HFFc6 (cell line): Measurements from ENCODE around the gene NXT1. TPM values are rescaled to one million over a fixed set of nuclear protein-coding genes. Genes with fewer than 3 reads are reported as not detected.
"Not testable (repeated sequence)": the region's sequence is repeated elsewhere in the genome, so short reads cannot be mapped to it uniquely, and the experiment has no call there.

Experiments
- DNase-seq: peaks from one replicate; pipeline ENCODE4 v3.0.0-alpha.2; 2018
- H3K27ac Mint-ChIP-seq: 2 replicates; pipeline ENCODE4 v1.8.0; 2020; ENCODE audit warnings: mild to moderate bottlenecking, mixed read lengths
- H3K27me3 Mint-ChIP-seq: 2 replicates; pipeline ENCODE4 v1.8.0; 2021; ENCODE audit warnings: mild to moderate bottlenecking, moderate library complexity, mixed read lengths; ENCODE audit not compliant: insufficient read depth
- H3K36me3 Mint-ChIP-seq: 2 replicates; pipeline ENCODE4 v1.8.0; 2021; ENCODE audit warnings: low read depth, mixed read lengths
- H3K4me1 Mint-ChIP-seq: 2 replicates; pipeline ENCODE4 v1.8.0; 2020; ENCODE audit warnings: low read depth, mixed read lengths
- H3K4me3 Mint-ChIP-seq: 2 replicates; pipeline ENCODE4 v1.8.0; 2020; ENCODE audit warnings: mild to moderate bottlenecking, moderate library complexity, mixed read lengths
- H3K9me3 Mint-ChIP-seq: 2 replicates; pipeline ENCODE4 v1.8.0; 2020; ENCODE audit warnings: mild to moderate bottlenecking, mixed read lengths
- total RNA-seq, 6 experiments: library from RNA; stranded (reverse); fragmentation: NEBNext Ultra II Directional; extraction: Animal tissue kit (Norgen Biotek cat#: 25700); gene quantifications; 2 replicates in 1 of 6; 3 replicates in 5 of 6; pipeline ENCODE4 v1.2.3, GENCODE V29; 2021
- TF ChIP-seq, protein P1 (sequence below): fragments of 200-600 bp; sonication (generic); IDR thresholded peaks from 2 replicates; pipeline ENCODE4 v1.5.0; 2021; ENCODE audit warnings: antibody characterized with exemption, mild to moderate bottlenecking

The NXT1 gene
- total RNA-seq, 6 experiments from 2014 or later = 14.6 to 19.1 (median 15.9) TPM

DNA sequence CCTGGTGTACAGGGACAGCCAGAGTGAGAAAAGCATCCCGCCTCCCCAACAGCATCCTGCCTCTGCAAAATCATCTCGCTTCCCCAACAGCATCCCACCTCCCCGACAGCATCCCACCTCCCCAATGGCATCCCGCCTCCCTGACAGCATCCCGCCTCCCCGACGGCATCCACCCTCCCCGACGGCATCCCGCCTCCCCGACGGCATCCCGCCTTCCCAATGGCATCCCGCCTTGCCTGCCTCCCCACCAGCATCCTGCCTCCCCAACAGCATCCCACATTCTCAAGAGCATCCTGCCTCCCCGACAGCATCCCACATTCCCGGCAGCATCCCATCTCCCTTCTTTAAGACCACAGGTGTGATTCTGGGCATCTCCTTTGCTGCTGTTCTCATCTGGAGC is 46.0 kb upstream of the NXT1 start:
- TF ChIP-seq, protein P1, sequence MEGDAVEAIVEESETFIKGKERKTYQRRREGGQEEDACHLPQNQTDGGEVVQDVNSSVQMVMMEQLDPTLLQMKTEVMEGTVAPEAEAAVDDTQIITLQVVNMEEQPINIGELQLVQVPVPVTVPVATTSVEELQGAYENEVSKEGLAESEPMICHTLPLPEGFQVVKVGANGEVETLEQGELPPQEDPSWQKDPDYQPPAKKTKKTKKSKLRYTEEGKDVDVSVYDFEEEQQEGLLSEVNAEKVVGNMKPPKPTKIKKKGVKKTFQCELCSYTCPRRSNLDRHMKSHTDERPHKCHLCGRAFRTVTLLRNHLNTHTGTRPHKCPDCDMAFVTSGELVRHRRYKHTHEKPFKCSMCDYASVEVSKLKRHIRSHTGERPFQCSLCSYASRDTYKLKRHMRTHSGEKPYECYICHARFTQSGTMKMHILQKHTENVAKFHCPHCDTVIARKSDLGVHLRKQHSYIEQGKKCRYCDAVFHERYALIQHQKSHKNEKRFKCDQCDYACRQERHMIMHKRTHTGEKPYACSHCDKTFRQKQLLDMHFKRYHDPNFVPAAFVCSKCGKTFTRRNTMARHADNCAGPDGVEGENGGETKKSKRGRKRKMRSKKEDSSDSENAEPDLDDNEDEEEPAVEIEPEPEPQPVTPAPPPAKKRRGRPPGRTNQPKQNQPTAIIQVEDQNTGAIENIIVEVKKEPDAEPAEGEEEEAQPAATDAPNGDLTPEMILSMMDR = no peak
- no peaks in the 10 kb centered on the region for H3K4me1 Mint-ChIP-seq
- peaks cover 16% of the 10 kb centered on the region for H3K27me3 Mint-ChIP-seq
- no peak overlapping the region for H3K4me3 Mint-ChIP-seq
- no peaks in the 10 kb centered on the region for H3K36me3 Mint-ChIP-seq
- no peaks in the 10 kb centered on the region for H3K9me3 Mint-ChIP-seq
- no peak for DNase-seq
- no peak overlapping the region for H3K27ac Mint-ChIP-seq

DNA sequence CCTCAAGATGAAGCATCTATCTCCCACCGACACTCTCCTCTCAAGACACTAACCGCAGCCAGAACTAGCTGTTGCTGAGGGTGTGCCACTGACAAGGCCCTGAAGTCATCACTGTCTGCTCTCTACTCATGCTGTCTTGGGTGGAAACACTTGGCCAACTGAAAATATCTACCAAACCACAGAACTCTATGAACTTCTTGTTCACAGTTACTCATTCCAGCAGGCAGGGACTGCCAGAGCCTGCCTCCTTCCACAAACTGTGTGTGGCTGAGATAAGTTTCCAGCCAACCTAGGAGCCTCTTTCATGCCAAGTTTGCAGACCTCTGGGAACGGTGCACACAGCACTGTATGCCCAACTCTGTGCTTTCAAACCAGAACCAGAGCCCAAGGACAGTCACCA is 45.5 kb upstream of the NXT1 start:
- Mint-ChIP-seq H3K27ac (no peak overlapping the region), H3K36me3 (no peaks in the 10 kb centered on the region), H3K27me3 (peaks cover 17% of the 10 kb centered on the region), H3K4me3 (no peak overlapping the region), H3K4me1 (no peaks in the 10 kb centered on the region), H3K9me3 (no peaks in the 10 kb centered on the region)
- DNase-seq = peak; percentile 25
- TF ChIP-seq, protein P1 = no peak

DNA sequence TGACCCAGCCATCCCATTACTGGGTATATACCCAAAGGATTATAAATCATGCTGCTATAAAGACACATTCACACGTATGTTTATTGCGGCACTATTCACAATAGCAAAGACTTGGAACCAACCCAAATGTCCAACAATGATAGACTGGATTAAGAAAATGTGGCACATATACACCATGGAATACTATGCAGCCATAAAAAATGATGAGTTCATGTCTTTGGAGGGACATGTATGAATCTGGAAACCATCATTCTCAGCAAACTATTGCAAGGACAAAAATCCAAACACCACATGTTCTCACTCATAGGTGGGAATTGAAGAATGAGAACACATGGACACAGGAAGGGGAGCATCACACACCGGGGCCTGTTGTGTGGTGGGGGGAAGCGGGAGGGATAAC is 43.2 kb upstream of the NXT1 start:
- not testable (repeated sequence) for H3K4me3 Mint-ChIP-seq, DNase-seq, H3K27ac Mint-ChIP-seq, H3K36me3 Mint-ChIP-seq, H3K9me3 Mint-ChIP-seq, H3K27me3 Mint-ChIP-seq, H3K4me1 Mint-ChIP-seq

DNA sequence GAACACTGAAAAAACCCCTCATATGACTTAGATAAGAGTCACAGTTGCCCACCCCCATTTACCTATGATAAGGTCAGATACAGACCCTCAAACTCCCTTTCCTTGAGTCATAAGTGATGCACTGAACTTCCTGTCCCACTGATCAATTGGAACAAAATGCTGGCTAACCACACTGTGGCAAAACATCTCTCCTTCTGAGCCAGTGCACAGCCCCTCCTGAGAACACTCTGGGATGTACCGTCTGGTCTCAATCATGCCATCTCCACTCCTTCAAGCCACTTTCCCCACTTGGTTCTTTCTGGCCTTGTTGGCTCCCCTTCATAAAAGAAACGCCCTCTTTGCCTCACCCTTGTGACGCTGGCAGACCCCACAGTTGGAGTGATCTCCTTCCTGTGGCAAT is 42.6 kb upstream of the NXT1 start:
- H3K9me3 Mint-ChIP-seq = no peaks in the 10 kb centered on the region
- no peak overlapping the region for H3K4me3 Mint-ChIP-seq
- H3K27me3 Mint-ChIP-seq = peaks cover 10% of the 10 kb centered on the region
- no peak overlapping the region for H3K27ac Mint-ChIP-seq
- TF ChIP-seq, protein P1 = no peak
- DNase-seq = no peak
- no peaks in the 10 kb centered on the region for H3K36me3 Mint-ChIP-seq
- no peaks in the 10 kb centered on the region for H3K4me1 Mint-ChIP-seq

DNA sequence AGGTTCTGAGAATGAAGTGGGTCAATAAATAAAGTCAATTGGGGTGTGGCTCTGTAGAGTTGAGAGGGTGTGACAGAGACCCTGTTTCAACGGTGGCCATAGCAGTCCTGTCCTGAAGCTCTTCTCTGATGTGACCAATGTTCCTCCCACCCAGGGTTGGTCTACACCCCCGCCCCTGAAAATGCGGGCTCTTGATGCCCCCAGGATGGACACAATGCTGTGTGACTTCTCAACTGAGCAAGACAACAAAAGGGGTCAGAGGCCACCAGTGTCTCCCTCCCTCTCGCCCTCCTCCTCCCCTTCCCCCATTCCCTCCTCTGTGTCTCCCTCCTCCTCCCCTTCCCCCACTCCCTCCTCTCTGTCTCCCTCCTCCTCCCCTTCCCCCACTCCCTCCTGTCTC is 41.7 kb upstream of the NXT1 start:
- Mint-ChIP-seq H3K27ac (no peak overlapping the region), H3K9me3 (no peaks in the 10 kb centered on the region), H3K4me1 (no peaks in the 10 kb centered on the region), H3K36me3 (no peaks in the 10 kb centered on the region), H3K27me3 (peaks cover 10% of the 10 kb centered on the region), H3K4me3 (no peak overlapping the region)
- no peak for DNase-seq
- TF ChIP-seq, protein P1 = no peak

DNA sequence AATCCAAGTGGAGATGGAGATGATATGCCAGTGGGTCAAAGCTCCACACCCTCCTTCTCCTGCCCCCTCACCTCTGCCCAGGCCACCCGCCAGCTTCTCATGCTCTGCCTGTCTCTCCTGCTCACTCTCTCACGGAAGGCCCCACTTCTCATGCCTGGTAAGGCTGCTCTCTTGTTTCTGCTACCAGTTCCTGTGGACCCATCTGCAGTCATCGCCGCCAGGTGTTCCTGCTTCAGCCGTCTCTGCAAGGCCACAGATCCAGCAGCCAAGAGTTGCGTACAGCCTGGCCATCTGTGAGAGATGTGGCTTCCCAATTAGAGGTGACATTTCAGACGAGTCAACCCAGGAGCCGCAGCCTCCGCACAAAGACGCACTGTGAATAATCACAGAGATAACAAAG is 40.8 kb upstream of the NXT1 start:
- H3K27ac Mint-ChIP-seq = no peak overlapping the region
- H3K27me3 Mint-ChIP-seq = peaks cover 8% of the 10 kb centered on the region
- no peaks in the 10 kb centered on the region for H3K9me3 Mint-ChIP-seq
- no peaks in the 10 kb centered on the region for H3K36me3 Mint-ChIP-seq
- H3K4me1 Mint-ChIP-seq = no peaks in the 10 kb centered on the region
- DNase-seq = no peak
- no peak overlapping the region for H3K4me3 Mint-ChIP-seq
- TF ChIP-seq, protein P1 = no peak
